A172 (cell line): ENCODE measurements around the gene RSBN1. TPM values are rescaled to one million over a fixed set of nuclear protein-coding genes. Genes with fewer than 3 reads are reported as not detected.
"Not testable (repeated sequence)": the region's sequence is repeated elsewhere in the genome, so short reads cannot be mapped to it uniquely, and the experiment has no call there.

ENCODE experiments used
- DNase-seq: peaks from one replicate; pipeline ENCODE4 v3.0.0-alpha.2; 2015; ENCODE audit warnings: low spot score
- total RNA-seq: library from RNA; depleted of rRNA; stranded (reverse); fragments of >200 nt; shearing (Covaris generic); gene quantifications from 2 replicates; pipeline ENCODE4 v1.2.3, GENCODE V29; 2014

The RSBN1 gene
- total RNA-seq, 1 experiment from 2014 or later: 9.7 TPM

- DNase-seq: no peak
Measured at GRCh38 chr1:113782406-113782805, 29.9 kb downstream of the RSBN1 start.

- no peak for DNase-seq
Measured at GRCh38 chr1:113780374-113781146, 31.7 kb downstream of the RSBN1 start.

GRCh38 chr1:113779542-113779941 lies 32.7 kb downstream of the RSBN1 start:
- no peak for DNase-seq

GRCh38 chr1:113777561-113777960 lies 34.7 kb downstream of the RSBN1 start:
- DNase-seq: no peak

- DNase-seq: no peak
Measured at GRCh38 chr1:113770031-113770430, 42.2 kb downstream of the RSBN1 start.

- no peak for DNase-seq
Measured at GRCh38 chr1:113769601-113769970, 42.7 kb downstream of the RSBN1 start.

GRCh38 chr1:113768916-113769600 lies 43.2 kb downstream of the RSBN1 start:
- DNase-seq: no peak

GRCh38 chr1:113765306-113766230 lies 46.7 kb downstream of the RSBN1 start:
- no peak for DNase-seq

GRCh38 chr1:113763661-113764060 lies 48.6 kb downstream of the RSBN1 start:
- no peak for DNase-seq

- no peak for DNase-seq
Measured at GRCh38 chr1:113761937-113762336, 50.3 kb downstream of the RSBN1 start.

GRCh38 chr1:113760102-113761080 lies 51.9 kb downstream of the RSBN1 start:
- DNase-seq: no peak

- peak; percentile 57 for DNase-seq
Measured at GRCh38 chr1:113759333-113760101, 52.8 kb downstream of the RSBN1 start, which contains the start of gene PHTF1. TSS of gene PHTF1 (minus strand) at chr1:113759486. CDS start at chr1:113758703, 783 bp downstream.

GRCh38 chr1:113758631-113759332 lies 53.5 kb downstream of the RSBN1 start:
- DNase-seq: no peak

GRCh38 chr1:113756461-113756860 lies 55.8 kb downstream of the RSBN1 start:
- no peak for DNase-seq

GRCh38 chr1:113753333-113753732 lies 58.9 kb downstream of the RSBN1 start:
- DNase-seq: not testable (repeated sequence)

GRCh38 chr1:113751516-113751915 lies 60.8 kb downstream of the RSBN1 start:
- DNase-seq: no peak

GRCh38 chr1:113751114-113751513 lies 61.2 kb downstream of the RSBN1 start:
- no peak for DNase-seq

- no peak for DNase-seq
Measured at GRCh38 chr1:113749402-113749801, 62.9 kb downstream of the RSBN1 start.

GRCh38 chr1:113747376-113747775 lies 64.9 kb downstream of the RSBN1 start:
- DNase-seq: peak; percentile 9
